ENCODE measurements around the gene PWWP2B. TPM values are rescaled to one million over a fixed set of nuclear protein-coding genes. Genes with fewer than 3 reads are reported as not detected.

Gene PWWP2B
- total and polyA plus RNA-seq, 2 of the 13 experiments (the other 11 are each of a cell fraction or from before 2014, with no cell fraction given), result 2.3 to 4.7 TPM

DNA sequence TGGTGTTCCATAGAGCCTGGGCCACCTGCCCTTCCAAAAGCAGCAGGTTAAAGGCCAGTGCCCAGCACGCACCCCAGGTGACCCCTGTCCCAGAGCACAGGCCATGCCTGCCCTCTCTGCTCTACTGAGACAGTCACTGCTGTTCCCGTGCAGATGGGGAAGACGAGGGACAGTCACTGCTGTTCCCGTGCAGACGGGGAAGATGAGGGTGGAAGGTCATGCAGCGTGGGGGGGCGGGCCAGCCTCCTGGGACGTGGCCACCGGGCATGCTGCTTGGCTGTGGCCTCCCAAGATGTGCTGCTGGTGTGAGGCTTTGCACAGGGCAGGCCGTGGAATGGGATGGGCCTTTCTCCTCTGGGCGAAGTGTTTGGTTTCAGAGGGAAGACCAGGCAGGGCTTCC, 46.6 kb upstream of the PWWP2B start:
- Histone ChIP-seq H3K4me2 (ENCODE audit: low read depth, low read length) (no peak overlapping the region), H3K36me3 (replicated peaks in 1 of 2; ENCODE audit: control insufficient read depth in 1 of 2, insufficient read depth in 2 of 2, low read length in 2 of 2) (no peaks in the 10 kb centered on the region), H3K27ac (ENCODE audit: extremely low read length, insufficient read depth, low read length) (no peak overlapping the region), H3K27me3 (ENCODE audit: control insufficient read depth in 1 of 2, insufficient read depth in 2 of 2, low read length in 2 of 2) (no peaks in the 10 kb centered on the region), H3K4me3 (replicated peaks in 1 of 3; ENCODE audit: insufficient read depth in 1 of 3, low read depth in 2 of 3, low read length in 3 of 3) (no peak overlapping the region), H3K79me2 (ENCODE audit: insufficient read depth, low read length) (no peaks in the 10 kb centered on the region), H3K9me3 (ENCODE audit: low read length) (no peaks in the 10 kb centered on the region), H3K4me1 (ENCODE audit: insufficient read depth, low read length) (peaks cover 6% of the 10 kb centered on the region), H4K20me1 (ENCODE audit: insufficient read depth, low read length) (no peaks in the 10 kb centered on the region), H3K9ac (ENCODE audit: insufficient read depth, low read depth, low read length) (no peak overlapping the region), H2AFZ (ENCODE audit: low read length) (no peak overlapping the region)
- DNase-seq (ENCODE audit: low spot score), result no peak
- CTCF ChIA-PET (ENCODE audit: low intra/inter-chr PET ratio, low total read pairs), result no interaction called here
- in situ Hi-C loops (cut with HindIII; ENCODE audit: extremely low pct_ligation_motif_present, low pct_unique_long_range_greater_than_20kb) (no loop called here), intact Hi-C loops (cut with micrococcal nuclease; ENCODE audit: unreplicated experiment) (no loop called here)
- POLR2A ChIA-PET, result interaction anchor here (0.6 kb wide), 1 partner anchor 145 kb away, joined by 4 read pairs; no protein-coding TSS in a partner anchor
- FAIRE-seq, result no peak
- no peak for ATAC-seq
- WGBS (ENCODE audit: low lambda C conversion rate), result no CpG with 5 or more reads among the region's 11 CpGs
- no TSS peak for BruUV-seq (replicated peaks)
- TF ChIP-seq, protein P1, sequence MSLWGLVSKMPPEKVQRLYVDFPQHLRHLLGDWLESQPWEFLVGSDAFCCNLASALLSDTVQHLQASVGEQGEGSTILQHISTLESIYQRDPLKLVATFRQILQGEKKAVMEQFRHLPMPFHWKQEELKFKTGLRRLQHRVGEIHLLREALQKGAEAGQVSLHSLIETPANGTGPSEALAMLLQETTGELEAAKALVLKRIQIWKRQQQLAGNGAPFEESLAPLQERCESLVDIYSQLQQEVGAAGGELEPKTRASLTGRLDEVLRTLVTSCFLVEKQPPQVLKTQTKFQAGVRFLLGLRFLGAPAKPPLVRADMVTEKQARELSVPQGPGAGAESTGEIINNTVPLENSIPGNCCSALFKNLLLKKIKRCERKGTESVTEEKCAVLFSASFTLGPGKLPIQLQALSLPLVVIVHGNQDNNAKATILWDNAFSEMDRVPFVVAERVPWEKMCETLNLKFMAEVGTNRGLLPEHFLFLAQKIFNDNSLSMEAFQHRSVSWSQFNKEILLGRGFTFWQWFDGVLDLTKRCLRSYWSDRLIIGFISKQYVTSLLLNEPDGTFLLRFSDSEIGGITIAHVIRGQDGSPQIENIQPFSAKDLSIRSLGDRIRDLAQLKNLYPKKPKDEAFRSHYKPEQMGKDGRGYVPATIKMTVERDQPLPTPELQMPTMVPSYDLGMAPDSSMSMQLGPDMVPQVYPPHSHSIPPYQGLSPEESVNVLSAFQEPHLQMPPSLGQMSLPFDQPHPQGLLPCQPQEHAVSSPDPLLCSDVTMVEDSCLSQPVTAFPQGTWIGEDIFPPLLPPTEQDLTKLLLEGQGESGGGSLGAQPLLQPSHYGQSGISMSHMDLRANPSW (CRISPR knock-in tag; IDR thresholded peaks at IDR 0.05; ENCODE audit: borderline replicate concordance), result no peak
- TF ChIP-seq CREM (IDR thresholded peaks at IDR 0.05), result no peak
- TF ChIP-seq CREM (CRISPR knock-in tag; IDR thresholded peaks at IDR 0.05), result no peak
- no peak for TF ChIP-seq MAFK (conservative IDR thresholded peaks at IDR 0.05 in 1 of 2, IDR thresholded peaks at IDR 0.05 in 1 of 2; ENCODE audit: low read length in 2 of 2)
- TF ChIP-seq ATM (IDR thresholded peaks at IDR 0.05; ENCODE audit: borderline replicate concordance), result no peak
- TF ChIP-seq, protein P2, sequence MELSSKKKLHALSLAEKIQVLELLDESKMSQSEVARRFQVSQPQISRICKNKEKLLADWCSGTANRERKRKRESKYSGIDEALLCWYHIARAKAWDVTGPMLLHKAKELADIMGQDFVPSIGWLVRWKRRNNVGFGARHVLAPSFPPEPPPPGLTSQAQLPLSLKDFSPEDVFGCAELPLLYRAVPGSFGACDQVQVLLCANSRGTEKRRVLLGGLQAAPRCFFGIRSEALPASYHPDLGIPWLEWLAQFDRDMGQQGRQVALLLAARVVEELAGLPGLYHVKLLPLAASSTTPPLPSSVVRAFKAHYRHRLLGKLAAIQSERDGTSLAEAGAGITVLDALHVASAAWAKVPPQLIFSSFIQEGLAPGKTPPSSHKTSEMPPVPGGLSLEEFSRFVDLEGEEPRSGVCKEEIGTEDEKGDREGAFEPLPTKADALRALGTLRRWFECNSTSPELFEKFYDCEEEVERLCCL (CRISPR knock-in tag; IDR thresholded peaks at IDR 0.05; ENCODE audit: borderline replicate concordance), result no peak
- TF ChIP-seq SIX1 (CRISPR knock-in tag; IDR thresholded peaks at IDR 0.05; ENCODE audit: borderline replicate concordance), result no peak
- TF ChIP-seq SUZ12 (IDR thresholded peaks at IDR 0.05; ENCODE audit: low read depth, low read length), result no peak
- TF ChIP-seq, protein P3, sequence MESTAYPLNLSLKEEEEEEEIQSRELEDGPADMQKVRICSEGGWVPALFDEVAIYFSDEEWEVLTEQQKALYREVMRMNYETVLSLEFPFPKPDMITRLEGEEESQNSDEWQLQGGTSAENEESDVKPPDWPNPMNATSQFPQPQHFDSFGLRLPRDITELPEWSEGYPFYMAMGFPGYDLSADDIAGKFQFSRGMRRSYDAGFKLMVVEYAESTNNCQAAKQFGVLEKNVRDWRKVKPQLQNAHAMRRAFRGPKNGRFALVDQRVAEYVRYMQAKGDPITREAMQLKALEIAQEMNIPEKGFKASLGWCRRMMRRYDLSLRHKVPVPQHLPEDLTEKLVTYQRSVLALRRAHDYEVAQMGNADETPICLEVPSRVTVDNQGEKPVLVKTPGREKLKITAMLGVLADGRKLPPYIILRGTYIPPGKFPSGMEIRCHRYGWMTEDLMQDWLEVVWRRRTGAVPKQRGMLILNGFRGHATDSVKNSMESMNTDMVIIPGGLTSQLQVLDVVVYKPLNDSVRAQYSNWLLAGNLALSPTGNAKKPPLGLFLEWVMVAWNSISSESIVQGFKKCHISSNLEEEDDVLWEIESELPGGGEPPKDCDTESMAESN (CRISPR knock-in tag; conservative IDR thresholded peaks at IDR 0.05), result no peak
- TF ChIP-seq, protein P4, sequence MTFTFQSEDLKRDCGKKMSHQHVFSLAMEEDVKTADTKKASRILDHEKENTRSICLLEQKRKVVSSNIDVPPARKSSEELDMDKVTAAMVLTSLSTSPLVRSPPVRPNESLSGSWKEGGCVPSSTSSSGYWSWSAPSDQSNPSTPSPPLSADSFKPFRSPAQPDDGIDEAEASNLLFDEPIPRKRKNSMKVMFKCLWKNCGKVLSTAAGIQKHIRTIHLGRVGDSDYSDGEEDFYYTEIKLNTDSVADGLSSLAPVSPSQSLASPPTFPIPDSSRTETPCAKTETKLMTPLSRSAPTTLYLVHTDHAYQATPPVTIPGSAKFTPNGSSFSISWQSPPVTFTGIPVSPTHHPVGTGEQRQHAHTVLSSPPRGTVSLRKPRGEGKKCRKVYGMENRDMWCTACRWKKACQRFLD (CRISPR knock-in tag; IDR thresholded peaks at IDR 0.05; ENCODE audit: borderline replicate concordance), result no peak
- TF ChIP-seq HMG20B (CRISPR knock-in tag; conservative IDR thresholded peaks at IDR 0.05), result no peak
- no peak for TF ChIP-seq ZBTB8A (CRISPR knock-in tag; IDR thresholded peaks at IDR 0.05; ENCODE audit: borderline replicate concordance, low read depth)
- TF ChIP-seq, protein P5, sequence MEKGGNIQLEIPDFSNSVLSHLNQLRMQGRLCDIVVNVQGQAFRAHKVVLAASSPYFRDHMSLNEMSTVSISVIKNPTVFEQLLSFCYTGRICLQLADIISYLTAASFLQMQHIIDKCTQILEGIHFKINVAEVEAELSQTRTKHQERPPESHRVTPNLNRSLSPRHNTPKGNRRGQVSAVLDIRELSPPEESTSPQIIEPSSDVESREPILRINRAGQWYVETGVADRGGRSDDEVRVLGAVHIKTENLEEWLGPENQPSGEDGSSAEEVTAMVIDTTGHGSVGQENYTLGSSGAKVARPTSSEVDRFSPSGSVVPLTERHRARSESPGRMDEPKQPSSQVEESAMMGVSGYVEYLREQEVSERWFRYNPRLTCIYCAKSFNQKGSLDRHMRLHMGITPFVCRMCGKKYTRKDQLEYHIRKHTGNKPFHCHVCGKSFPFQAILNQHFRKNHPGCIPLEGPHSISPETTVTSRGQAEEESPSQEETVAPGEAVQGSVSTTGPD (CRISPR knock-in tag; IDR thresholded peaks at IDR 0.05), result no peak
- TF ChIP-seq, protein P6, sequence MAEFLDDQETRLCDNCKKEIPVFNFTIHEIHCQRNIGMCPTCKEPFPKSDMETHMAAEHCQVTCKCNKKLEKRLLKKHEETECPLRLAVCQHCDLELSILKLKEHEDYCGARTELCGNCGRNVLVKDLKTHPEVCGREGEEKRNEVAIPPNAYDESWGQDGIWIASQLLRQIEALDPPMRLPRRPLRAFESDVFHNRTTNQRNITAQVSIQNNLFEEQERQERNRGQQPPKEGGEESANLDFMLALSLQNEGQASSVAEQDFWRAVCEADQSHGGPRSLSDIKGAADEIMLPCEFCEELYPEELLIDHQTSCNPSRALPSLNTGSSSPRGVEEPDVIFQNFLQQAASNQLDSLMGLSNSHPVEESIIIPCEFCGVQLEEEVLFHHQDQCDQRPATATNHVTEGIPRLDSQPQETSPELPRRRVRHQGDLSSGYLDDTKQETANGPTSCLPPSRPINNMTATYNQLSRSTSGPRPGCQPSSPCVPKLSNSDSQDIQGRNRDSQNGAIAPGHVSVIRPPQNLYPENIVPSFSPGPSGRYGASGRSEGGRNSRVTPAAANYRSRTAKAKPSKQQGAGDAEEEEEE (CRISPR knock-in tag; IDR thresholded peaks at IDR 0.05; ENCODE audit: borderline replicate concordance), result no peak
